Measurements from ENCODE around the gene STARD9.
"Not testable (repeated sequence)": the region's sequence is repeated elsewhere in the genome, so short reads cannot be mapped to it uniquely, and the experiment has no call there.

STARD9 gene

GRCh38 chr15:42575188-42576039, at the start of gene STARD9:
STARD9 (plus strand) TSS chr15:42575606; CDS start chr15:42575716, 110 bp downstream.
- DNase-seq: peak; percentile 96 to 97

GRCh38 chr15:42528970-42529369, 46.4 kb upstream of the STARD9 start:
- DNase-seq: no peak

GRCh38 chr15:42533246-42533645, 42.2 kb upstream of the STARD9 start:
- no peak for DNase-seq

- no peak for DNase-seq
These were observed 30.4 kb upstream of the STARD9 start for GRCh38 chr15:42544853-42545629.

GRCh38 chr15:42547918-42548248, 27.5 kb upstream of the STARD9 start:
- DNase-seq: no peak

GRCh38 chr15:42548249-42549031, 27.0 kb upstream of the STARD9 start, which contains the start of the genes HAUS2 and LRRC57:
HAUS2 (plus strand) TSS chr15:42548838; CDS start chr15:42548873, 35 bp downstream.
LRRC57 (minus strand) TSS chr15:42548793; CDS start chr15:42548434, 359 bp downstream.
- DNase-seq: peak; percentile 4 to 83

GRCh38 chr15:42549032-42549491, 26.3 kb upstream of the STARD9 start:
- no peak for DNase-seq

GRCh38 chr15:42549741-42550392, 25.5 kb upstream of the STARD9 start:
- DNase-seq: no peak

GRCh38 chr15:42553554-42553953, 21.9 kb upstream of the STARD9 start:
- no peak for DNase-seq

- not testable (repeated sequence) for DNase-seq
These were observed 18.7 kb upstream of the STARD9 start for GRCh38 chr15:42556550-42557207.

- DNase-seq: no peak
These were observed 16.7 kb upstream of the STARD9 start for GRCh38 chr15:42558739-42559138.

- DNase-seq: no peak
These were observed 711 bp downstream of the STARD9 start for GRCh38 chr15:42576040-42576594.

- no peak for DNase-seq
These were observed 1.4 kb downstream of the STARD9 start for GRCh38 chr15:42576776-42577175.

GRCh38 chr15:42577514-42578031, 2.2 kb downstream of the STARD9 start:
- peak; percentile 24 to 61 for DNase-seq

GRCh38 chr15:42578984-42579537, 3.7 kb downstream of the STARD9 start:
- DNase-seq: no peak

- peak in 1 of 2 experiments; percentile 2 for DNase-seq
These were observed 5.9 kb downstream of the STARD9 start for GRCh38 chr15:42581272-42581730.

GRCh38 chr15:42582569-42583375, 7.4 kb downstream of the STARD9 start:
- DNase-seq: no peak

- DNase-seq: no peak
These were observed 8.8 kb downstream of the STARD9 start for GRCh38 chr15:42584031-42584765.

- DNase-seq: no peak
These were observed 15.3 kb downstream of the STARD9 start for GRCh38 chr15:42590619-42591237.

Data from NCI-H446 (cell line).